ENCODE results near the gene SLC39A11.
"Not testable (repeated sequence)": the region's sequence is repeated elsewhere in the genome, so short reads cannot be mapped to it uniquely, and the experiment has no call there.

The SLC39A11 gene

GRCh38 chr17:73101031-73101430 is 8.5 kb upstream of the SLC39A11 start:
- Histone ChIP-seq H3K9me3 (ENCODE audit: low read length) (peaks cover 4% of the 10 kb centered on the region), H3K36me3 (ENCODE audit: insufficient read depth, low read length) (no peaks in the 10 kb centered on the region), H3K4me3 (ENCODE audit: low read length) (no peak overlapping the region), H2AFZ (ENCODE audit: low read depth, low read length) (no peak overlapping the region), H3K27me3 (ENCODE audit: insufficient read depth, low read length) (peaks cover 5% of the 10 kb centered on the region), H3K4me1 (ENCODE audit: insufficient read depth, low read length) (no peaks in the 10 kb centered on the region)

- Histone ChIP-seq H3K4me3 (ENCODE audit: low read length) (no peak overlapping the region), H3K9me3 (ENCODE audit: low read length) (peaks cover 4% of the 10 kb centered on the region), H3K27me3 (ENCODE audit: insufficient read depth, low read length) (peaks cover 9% of the 10 kb centered on the region), H3K36me3 (ENCODE audit: insufficient read depth, low read length) (no peaks in the 10 kb centered on the region), H2AFZ (ENCODE audit: low read depth, low read length) (no peak overlapping the region), H3K4me1 (ENCODE audit: insufficient read depth, low read length) (no peaks in the 10 kb centered on the region)
Measured at GRCh38 chr17:73100363-73100762, 7.9 kb upstream of the SLC39A11 start.

GRCh38 chr17:73099511-73099910 is 7.0 kb upstream of the SLC39A11 start:
- no peak overlapping the region for H3K4me3 ChIP-seq (ENCODE audit: low read length)
- H3K9me3 ChIP-seq (ENCODE audit: low read length): no peaks in the 10 kb centered on the region
- H2AFZ ChIP-seq (ENCODE audit: low read depth, low read length): no peak overlapping the region
- no peaks in the 10 kb centered on the region for H3K36me3 ChIP-seq (ENCODE audit: insufficient read depth, low read length)
- peaks cover 9% of the 10 kb centered on the region for H3K27me3 ChIP-seq (ENCODE audit: insufficient read depth, low read length)
- no peaks in the 10 kb centered on the region for H3K4me1 ChIP-seq (ENCODE audit: insufficient read depth, low read length)

GRCh38 chr17:73098919-73099318 is 6.4 kb upstream of the SLC39A11 start:
- no peaks in the 10 kb centered on the region for H3K4me1 ChIP-seq (ENCODE audit: insufficient read depth, low read length)
- no peak overlapping the region for H2AFZ ChIP-seq (ENCODE audit: low read depth, low read length)
- H3K4me3 ChIP-seq (ENCODE audit: low read length): no peak overlapping the region
- H3K9me3 ChIP-seq (ENCODE audit: low read length): no peaks in the 10 kb centered on the region
- H3K36me3 ChIP-seq (ENCODE audit: insufficient read depth, low read length): no peaks in the 10 kb centered on the region
- H3K27me3 ChIP-seq (ENCODE audit: insufficient read depth, low read length): peaks cover 9% of the 10 kb centered on the region

- not testable (repeated sequence) for H2AFZ ChIP-seq (ENCODE audit: low read depth, low read length); H3K27me3 ChIP-seq (ENCODE audit: insufficient read depth, low read length); H3K9me3 ChIP-seq (ENCODE audit: low read length); H3K36me3 ChIP-seq (ENCODE audit: insufficient read depth, low read length); H3K4me1 ChIP-seq (ENCODE audit: insufficient read depth, low read length); H3K4me3 ChIP-seq (ENCODE audit: low read length)
Measured at GRCh38 chr17:73097973-73098765, 5.7 kb upstream of the SLC39A11 start.

- Histone ChIP-seq H3K36me3 (ENCODE audit: insufficient read depth, low read length) (no peaks in the 10 kb centered on the region), H3K4me1 (ENCODE audit: insufficient read depth, low read length) (peaks cover 5% of the 10 kb centered on the region)
Measured at GRCh38 chr17:73096866-73097265, 4.4 kb upstream of the SLC39A11 start.

GRCh38 chr17:73096211-73096610 is 3.7 kb upstream of the SLC39A11 start:
- Histone ChIP-seq H3K9me3 (ENCODE audit: low read length) (no peaks in the 10 kb centered on the region), H3K36me3 (ENCODE audit: insufficient read depth, low read length) (no peaks in the 10 kb centered on the region), H2AFZ (ENCODE audit: low read depth, low read length) (no peak overlapping the region), H3K4me3 (ENCODE audit: low read length) (no peak overlapping the region), H3K4me1 (ENCODE audit: insufficient read depth, low read length) (peaks cover 10% of the 10 kb centered on the region), H3K27me3 (ENCODE audit: insufficient read depth, low read length) (peaks cover 9% of the 10 kb centered on the region)

More at GRCh38 chr17:73096866-73097265, 4.4 kb upstream of the SLC39A11 start:
- peaks cover 9% of the 10 kb centered on the region for H3K27me3 ChIP-seq (ENCODE audit: insufficient read depth, low read length)
- no peaks in the 10 kb centered on the region for H3K9me3 ChIP-seq (ENCODE audit: low read length)
- H3K4me3 ChIP-seq (ENCODE audit: low read length): no peak overlapping the region
- no peak overlapping the region for H2AFZ ChIP-seq (ENCODE audit: low read depth, low read length)

- H3K4me3 ChIP-seq (ENCODE audit: low read length): no peak overlapping the region
Measured at GRCh38 chr17:73093286-73093685, 798 bp upstream of the SLC39A11 start.

GRCh38 chr17:73091770-73092522 is 542 bp downstream of the SLC39A11 start:
- Histone ChIP-seq H3K9me3 (ENCODE audit: low read length) (no peaks in the 10 kb centered on the region), H3K36me3 (ENCODE audit: insufficient read depth, low read length) (no peaks in the 10 kb centered on the region), H3K4me1 (ENCODE audit: insufficient read depth, low read length) (peaks cover 10% of the 10 kb centered on the region), H3K4me3 (ENCODE audit: low read length) (peak overlapping the region; percentile 68), H3K27me3 (ENCODE audit: insufficient read depth, low read length) (peaks cover 7% of the 10 kb centered on the region), H2AFZ (ENCODE audit: low read depth, low read length) (peak overlapping the region; percentile 96)

More at GRCh38 chr17:73093286-73093685, 798 bp upstream of the SLC39A11 start:
- peaks cover 10% of the 10 kb centered on the region for H3K4me1 ChIP-seq (ENCODE audit: insufficient read depth, low read length)
- peaks cover 7% of the 10 kb centered on the region for H3K27me3 ChIP-seq (ENCODE audit: insufficient read depth, low read length)
- no peaks in the 10 kb centered on the region for H3K36me3 ChIP-seq (ENCODE audit: insufficient read depth, low read length)
- no peaks in the 10 kb centered on the region for H3K9me3 ChIP-seq (ENCODE audit: low read length)
- no peak overlapping the region for H2AFZ ChIP-seq (ENCODE audit: low read depth, low read length)

- H3K9me3 ChIP-seq (ENCODE audit: low read length): no peaks in the 10 kb centered on the region
- H2AFZ ChIP-seq (ENCODE audit: low read depth, low read length): peak overlapping the region; percentile 96
- no peaks in the 10 kb centered on the region for H3K36me3 ChIP-seq (ENCODE audit: insufficient read depth, low read length)
- peak overlapping the region; percentile 68 for H3K4me3 ChIP-seq (ENCODE audit: low read length)
- H3K4me1 ChIP-seq (ENCODE audit: insufficient read depth, low read length): peaks cover 10% of the 10 kb centered on the region
- peaks cover 7% of the 10 kb centered on the region for H3K27me3 ChIP-seq (ENCODE audit: insufficient read depth, low read length)
Measured at GRCh38 chr17:73091410-73091769, 1.1 kb downstream of the SLC39A11 start.

- peaks cover 1% of the 10 kb centered on the region for H3K27me3 ChIP-seq (ENCODE audit: insufficient read depth, low read length)
- H3K4me3 ChIP-seq (ENCODE audit: low read length): no peak overlapping the region
- H2AFZ ChIP-seq (ENCODE audit: low read depth, low read length): no peak overlapping the region
- H3K4me1 ChIP-seq (ENCODE audit: insufficient read depth, low read length): peaks cover 10% of the 10 kb centered on the region
- H3K36me3 ChIP-seq (ENCODE audit: insufficient read depth, low read length): peaks cover 2% of the 10 kb centered on the region
- no peaks in the 10 kb centered on the region for H3K9me3 ChIP-seq (ENCODE audit: low read length)
Measured at GRCh38 chr17:73090396-73091202, 1.9 kb downstream of the SLC39A11 start.

GRCh38 chr17:73089322-73090317 is 2.9 kb downstream of the SLC39A11 start:
- Histone ChIP-seq H3K27me3 (ENCODE audit: insufficient read depth, low read length) (no peaks in the 10 kb centered on the region), H3K36me3 (ENCODE audit: insufficient read depth, low read length) (peaks cover 4% of the 10 kb centered on the region), H3K9me3 (ENCODE audit: low read length) (no peaks in the 10 kb centered on the region), H3K4me1 (ENCODE audit: insufficient read depth, low read length) (peaks cover 10% of the 10 kb centered on the region), H3K4me3 (ENCODE audit: low read length) (no peak overlapping the region), H2AFZ (ENCODE audit: low read depth, low read length) (no peak overlapping the region)

Measured in neuron (in vitro differentiated cells).